Tibial artery (tissue), 4 donors: ENCODE measurements around the gene BMPR1B.

Source experiments
- DNase-seq, 2 donors: peaks; one replicate each; pipeline ENCODE4 v3.0.0-alpha.2; 2019
- H3K27ac ChIP-seq, 2 donors: fragments of 200-600 bp; sonication (generic) in 1 of 2; 1 replicate in 1 of 2; 2 replicates in 1 of 2; pipeline ENCODE4 v1.5.1; 2018 to 2019; ENCODE audit warnings: mild to moderate bottlenecking in 1 of 2
- H3K27me3 ChIP-seq, 2 donors: fragments of 200-600 bp; sonication (generic) in 1 of 2; one replicate each; pipeline versions ENCODE4 v1.5.1 to v1.6.0; 2016 to 2019
- H3K36me3 ChIP-seq, 3 donors: fragments of 200-600 bp; sonication (generic) in 2 of 3; one replicate each; pipeline ENCODE4 v1.5.1; 2016 to 2019; ENCODE audit warnings: mild to moderate bottlenecking in 2 of 3
- H3K4me1 ChIP-seq, 4 donors: fragments of 200-600 bp; sonication (generic) in 2 of 4; 1 replicate in 3 of 4; 2 replicates in 1 of 4; pipeline ENCODE4 v1.5.1; 2016 to 2019
- H3K4me3 ChIP-seq, 2 donors: fragments of 200-600 bp; sonication (generic) in 1 of 2; 1 replicate in 1 of 2; 2 replicates in 1 of 2; pipeline ENCODE4 v1.5.1; 2018 to 2019; ENCODE audit warnings: mild to moderate bottlenecking in 2 of 2
- H3K9me3 ChIP-seq, 3 donors: fragments of 200-600 bp; sonication (generic) in 1 of 3; one replicate each; pipeline ENCODE4 v1.5.1; 2016 to 2019
- CTCF ChIP-seq, 2 experiments: fragments of 200-600 bp in 1 of 2; fragments of 450-650 bp in 1 of 2; IDR thresholded peaks; one replicate each; pipeline ENCODE4 v1.5.1; 2017 to 2019; ENCODE audit warnings: antibody characterized with exemption in 2 of 2, mild to moderate bottlenecking in 1 of 2, moderate library complexity in 1 of 2
- intact Hi-C: fragments of 100-400 bp; cut with DNase I; formaldehyde crosslinking; loops from one replicate; pipeline ENCODE4 v1.15.0; 2023; ENCODE audit warnings: low total_unique reads

Gene BMPR1B

GRCh38 chr4:94944726-94945125, 187.0 kb downstream of the BMPR1B start:
- no peaks in the 10 kb centered on the region for H3K27me3 ChIP-seq
- intact Hi-C loops: no loop called here
- TF ChIP-seq CTCF (IDR thresholded peaks at IDR 0.05): no peak

GRCh38 chr4:94947681-94948108, 189.9 kb downstream of the BMPR1B start:
- Histone ChIP-seq H3K9me3 (no peaks in the 10 kb centered on the region), H3K27me3 (no peaks in the 10 kb centered on the region), H3K4me1 (no peaks in the 10 kb centered on the region), H3K27ac (no peak overlapping the region), H3K4me3 (no peak overlapping the region), H3K36me3 (no peaks in the 10 kb centered on the region)
- intact Hi-C loops: no loop called here
- DNase-seq: no peak
- TF ChIP-seq CTCF (IDR thresholded peaks at IDR 0.05): no peak

More at GRCh38 chr4:94944726-94945125, 187.0 kb downstream of the BMPR1B start:
- H3K36me3 ChIP-seq: no peaks in the 10 kb centered on the region
- no peak for DNase-seq
- H3K4me1 ChIP-seq: no peaks in the 10 kb centered on the region
- H3K27ac ChIP-seq: no peak overlapping the region
- no peaks in the 10 kb centered on the region for H3K9me3 ChIP-seq
- no peak overlapping the region for H3K4me3 ChIP-seq

GRCh38 chr4:94954251-94954650, 196.5 kb downstream of the BMPR1B start:
- Histone ChIP-seq H3K4me1 (no peaks in the 10 kb centered on the region), H3K9me3 (no peaks in the 10 kb centered on the region), H3K27me3 (no peaks in the 10 kb centered on the region), H3K27ac (no peak overlapping the region), H3K4me3 (no peak overlapping the region), H3K36me3 (no peaks in the 10 kb centered on the region)
- TF ChIP-seq CTCF (IDR thresholded peaks at IDR 0.05): no peak
- no peak for DNase-seq
- intact Hi-C loops: no loop called here

- DNase-seq: no peak
- Histone ChIP-seq H3K4me3 (no peak overlapping the region), H3K27ac (no peak overlapping the region), H3K36me3 (no peaks in the 10 kb centered on the region), H3K9me3 (no peaks in the 10 kb centered on the region), H3K27me3 (no peaks in the 10 kb centered on the region), H3K4me1 (peaks cover 0 to 14% (median 1%) of the 10 kb centered on the region in 4 donors)
- no peak for TF ChIP-seq CTCF (IDR thresholded peaks at IDR 0.05)
- intact Hi-C loops: no loop called here
Observed at GRCh38 chr4:94957030-94957429, 199.3 kb downstream of the BMPR1B start.

GRCh38 chr4:94959307-94959706, 201.6 kb downstream of the BMPR1B start:
- Histone ChIP-seq H3K27me3 (no peaks in the 10 kb centered on the region), H3K9me3 (peaks cover 0 to 9% (median 0%) of the 10 kb centered on the region in 3 donors), H3K36me3 (no peaks in the 10 kb centered on the region), H3K4me1 (peaks cover 0 to 14% (median 1%) of the 10 kb centered on the region in 4 donors), H3K27ac (no peak overlapping the region), H3K4me3 (no peak overlapping the region)
- DNase-seq: no peak
- TF ChIP-seq CTCF (IDR thresholded peaks at IDR 0.05): no peak
- intact Hi-C loops: no loop called here

GRCh38 chr4:94960708-94961107, 203.0 kb downstream of the BMPR1B start:
- DNase-seq: no peak
- Histone ChIP-seq H3K27ac (no peak overlapping the region), H3K4me1 (peaks cover 0 to 14% (median 1%) of the 10 kb centered on the region in 4 donors), H3K4me3 (no peak overlapping the region), H3K36me3 (no peaks in the 10 kb centered on the region), H3K27me3 (no peaks in the 10 kb centered on the region), H3K9me3 (peaks cover 0 to 9% (median 0%) of the 10 kb centered on the region in 3 donors)
- intact Hi-C loops: no loop called here
- TF ChIP-seq CTCF (IDR thresholded peaks at IDR 0.05): no peak
